SK-N-SH treated with all-trans-retinoic acid at 6 μM for 48 hours (cell line): Measurements from ENCODE around the gene ABI3.

Experiments
- ATAC-seq: fragments of 200-7000 bp; cut with Tn5 transposase; 3 replicates; pipeline ENCODE4 v1.9.1; 2020; ENCODE audit warnings: mild to moderate bottlenecking, moderate library complexity
- ARNTL ChIP-seq: fragments of 450-650 bp; formaldehyde crosslinking; IDR thresholded peaks from 2 replicates; pipeline ENCODE4 v1.5.0; 2020; ENCODE audit warnings: low read depth, mild to moderate bottlenecking, moderate library complexity, borderline replicate concordance
- BACH2 ChIP-seq: fragments of 250-450 bp; sonication (Bioruptor Pico); IDR thresholded peaks from 2 replicates; pipeline ENCODE4 v1.9.0; 2021; ENCODE audit warnings: mild to moderate bottlenecking, borderline replicate concordance
- CSDC2 ChIP-seq: fragments of 250-450 bp; sonication (Bioruptor Pico); IDR thresholded peaks from 2 replicates; pipeline ENCODE4 v1.5.0; 2020; ENCODE audit warnings: mild to moderate bottlenecking, moderate library complexity
- ESRRG ChIP-seq: fragments of 250-450 bp; sonication (Bioruptor Pico); IDR thresholded peaks from 2 replicates; pipeline ENCODE4 v1.6.1; 2021; ENCODE audit warnings: mild to moderate bottlenecking
- GLIS3 ChIP-seq: fragments of 250-450 bp; sonication (Bioruptor Pico); IDR thresholded peaks from 2 replicates; pipeline ENCODE4 v1.5.0; 2020; ENCODE audit warnings: mild to moderate bottlenecking, moderate library complexity
- ISL1 ChIP-seq: fragments of 250-450 bp; sonication (Bioruptor Pico); IDR thresholded peaks from 2 replicates; pipeline ENCODE4 v2.1.2; 2022; ENCODE audit warnings: mild to moderate bottlenecking, moderate library complexity
- OSR1 ChIP-seq: fragments of 250-450 bp; sonication (Bioruptor Pico); IDR thresholded peaks from 2 replicates; pipeline ENCODE4 v1.8.0; 2022; ENCODE audit warnings: moderate library complexity, mild to moderate bottlenecking, inconsistent platforms
- PPARA ChIP-seq: fragments of 250-450 bp; sonication (Bioruptor Pico); IDR thresholded peaks from 2 replicates; pipeline ENCODE4 v1.5.0; 2020; ENCODE audit warnings: mild to moderate bottlenecking, borderline replicate concordance
- RARB ChIP-seq: fragments of 250-450 bp; sonication (Bioruptor Pico); IDR thresholded peaks from 2 replicates; pipeline ENCODE4 v1.8.0; 2021; ENCODE audit warnings: mild to moderate bottlenecking, moderate library complexity
- SNAI2 ChIP-seq: fragments of 250-450 bp; sonication (Bioruptor Pico); IDR thresholded peaks from 2 replicates; pipeline ENCODE4 v1.5.0; 2020; ENCODE audit warnings: mild to moderate bottlenecking, moderate library complexity
- TCF4 ChIP-seq: fragments of 250-450 bp; sonication (Bioruptor Pico); IDR thresholded peaks from 2 replicates; pipeline ENCODE4 v1.8.0; 2021; ENCODE audit warnings: mild to moderate bottlenecking, moderate library complexity, borderline replicate concordance
- TOX ChIP-seq: fragments of 250-450 bp; sonication (Bioruptor Pico); IDR thresholded peaks from 2 replicates; pipeline ENCODE4 v1.8.0; 2021; ENCODE audit warnings: mild to moderate bottlenecking, moderate library complexity, borderline replicate concordance
- ZC3H10 ChIP-seq: fragments of 250-450 bp; sonication (Bioruptor Pico); IDR thresholded peaks from 2 replicates; pipeline ENCODE4 v1.5.1; 2021; ENCODE audit warnings: mild to moderate bottlenecking, moderate library complexity
- ZFP3 ChIP-seq: fragments of 250-450 bp; sonication (Bioruptor Pico); IDR thresholded peaks from 2 replicates; pipeline ENCODE4 v1.5.0; 2020; ENCODE audit warnings: mild to moderate bottlenecking, moderate library complexity
- ZFP30 ChIP-seq: fragments of 450-650 bp; formaldehyde crosslinking; IDR thresholded peaks from 2 replicates; pipeline ENCODE4 v1.5.0; 2022; ENCODE audit warnings: mild to moderate bottlenecking, moderate library complexity
- ZNF565 ChIP-seq: fragments of 450-650 bp; formaldehyde crosslinking; conservative IDR thresholded peaks from 2 replicates; pipeline ENCODE4 v1.5.0; 2020; ENCODE audit warnings: low read depth, mild to moderate bottlenecking, moderate library complexity
- ZNF70 ChIP-seq: fragments of 450-650 bp; formaldehyde crosslinking; IDR thresholded peaks from 2 replicates; pipeline ENCODE4 v1.5.0; 2020; ENCODE audit warnings: mild to moderate bottlenecking, moderate library complexity
- ZNF8 ChIP-seq: fragments of 450-650 bp; formaldehyde crosslinking; IDR thresholded peaks from 2 replicates; pipeline ENCODE4 v1.5.0; 2020; ENCODE audit warnings: mild to moderate bottlenecking, moderate library complexity
- TF ChIP-seq, protein P1 (sequence below): fragments of 250-450 bp; sonication (Bioruptor Pico); IDR thresholded peaks from 2 replicates; pipeline ENCODE4 v1.8.0; 2021; ENCODE audit warnings: low read depth, mild to moderate bottlenecking, moderate library complexity, borderline replicate concordance
- TF ChIP-seq, protein P2 (sequence below): fragments of 250-450 bp; sonication (Bioruptor Pico); IDR thresholded peaks from 2 replicates; pipeline ENCODE4 v1.5.1; 2020; ENCODE audit warnings: low read depth, mild to moderate bottlenecking, moderate library complexity
- TF ChIP-seq, protein P3 (sequence below): fragments of 250-450 bp; sonication (Bioruptor Pico); IDR thresholded peaks from 2 replicates; pipeline ENCODE4 v1.5.1; 2021; ENCODE audit warnings: mild to moderate bottlenecking, moderate library complexity
- TF ChIP-seq, protein P4 (sequence below): fragments of 250-450 bp; sonication (Bioruptor Pico); IDR thresholded peaks from 2 replicates; pipeline ENCODE4 v1.5.0; 2020; ENCODE audit warnings: mild to moderate bottlenecking, moderate library complexity
- TF ChIP-seq, protein P5 (sequence below): fragments of 250-450 bp; sonication (Bioruptor Pico); IDR thresholded peaks from 2 replicates; pipeline ENCODE4 v1.8.0; 2020; ENCODE audit warnings: mild to moderate bottlenecking, moderate library complexity, borderline replicate concordance

The ABI3 gene

DNA sequence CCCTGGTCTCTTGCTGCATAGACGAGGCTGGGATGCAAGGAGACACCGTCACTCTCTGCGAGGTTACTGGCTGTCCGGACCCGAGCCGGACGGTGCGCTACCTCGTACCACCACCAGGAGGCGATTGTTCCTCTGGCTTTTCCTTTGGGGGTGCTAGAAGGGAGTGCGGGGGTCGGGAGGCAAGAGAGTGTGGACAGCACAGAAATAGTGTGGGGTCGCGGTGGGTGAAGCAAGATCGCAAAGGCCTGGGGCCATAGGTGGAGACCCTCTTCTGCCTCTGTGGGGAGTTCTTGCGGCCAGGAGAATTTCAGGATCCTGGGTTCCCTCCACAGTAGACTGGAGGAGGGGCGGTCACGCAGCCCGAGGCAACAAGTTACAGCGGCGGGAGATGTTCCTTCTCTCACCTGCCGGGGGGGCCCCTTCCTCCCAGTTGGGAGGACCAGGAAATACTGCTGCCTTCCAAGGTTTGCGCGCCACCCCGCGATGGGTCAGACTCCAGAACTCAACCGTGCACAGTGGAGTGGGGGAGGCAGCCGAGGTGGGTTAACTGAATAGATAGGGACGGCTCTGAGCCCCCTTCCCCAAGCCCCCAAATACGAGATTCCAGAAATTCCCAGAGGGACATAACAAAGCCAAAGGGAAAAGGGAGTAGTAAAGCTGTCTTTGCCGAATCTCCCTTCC lies 13.2 kb downstream of the ABI3 start:
- TF ChIP-seq ZFP30 (CRISPR knock-in tag) (no peak), ZNF70 (no peak), SNAI2 (CRISPR knock-in tag) (no peak), GLIS3 (no peak), RARB (CRISPR knock-in tag) (no peak), ISL1 (CRISPR knock-in tag) (no peak), ZFP3 (CRISPR knock-in tag) (no peak), TOX (no peak), ESRRG (no peak), BACH2 (CRISPR knock-in tag) (no peak), ZNF8 (CRISPR knock-in tag) (no peak), CSDC2 (CRISPR knock-in tag) (no peak), ARNTL (CRISPR knock-in tag) (no peak), ZNF565 (CRISPR knock-in tag) (no peak), PPARA (no peak), ZC3H10 (CRISPR knock-in tag) (no peak)
- TF ChIP-seq, protein P1, sequence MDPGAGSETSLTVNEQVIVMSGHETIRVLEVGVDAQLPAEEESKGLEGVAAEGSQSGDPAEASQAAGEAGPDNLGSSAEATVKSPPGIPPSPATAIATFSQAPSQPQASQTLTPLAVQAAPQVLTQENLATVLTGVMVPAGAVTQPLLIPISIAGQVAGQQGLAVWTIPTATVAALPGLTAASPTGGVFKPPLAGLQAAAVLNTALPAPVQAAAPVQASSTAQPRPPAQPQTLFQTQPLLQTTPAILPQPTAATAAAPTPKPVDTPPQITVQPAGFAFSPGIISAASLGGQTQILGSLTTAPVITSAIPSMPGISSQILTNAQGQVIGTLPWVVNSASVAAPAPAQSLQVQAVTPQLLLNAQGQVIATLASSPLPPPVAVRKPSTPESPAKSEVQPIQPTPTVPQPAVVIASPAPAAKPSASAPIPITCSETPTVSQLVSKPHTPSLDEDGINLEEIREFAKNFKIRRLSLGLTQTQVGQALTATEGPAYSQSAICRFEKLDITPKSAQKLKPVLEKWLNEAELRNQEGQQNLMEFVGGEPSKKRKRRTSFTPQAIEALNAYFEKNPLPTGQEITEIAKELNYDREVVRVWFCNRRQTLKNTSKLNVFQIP (CRISPR knock-in tag) = no peak
- TF ChIP-seq, protein P2, sequence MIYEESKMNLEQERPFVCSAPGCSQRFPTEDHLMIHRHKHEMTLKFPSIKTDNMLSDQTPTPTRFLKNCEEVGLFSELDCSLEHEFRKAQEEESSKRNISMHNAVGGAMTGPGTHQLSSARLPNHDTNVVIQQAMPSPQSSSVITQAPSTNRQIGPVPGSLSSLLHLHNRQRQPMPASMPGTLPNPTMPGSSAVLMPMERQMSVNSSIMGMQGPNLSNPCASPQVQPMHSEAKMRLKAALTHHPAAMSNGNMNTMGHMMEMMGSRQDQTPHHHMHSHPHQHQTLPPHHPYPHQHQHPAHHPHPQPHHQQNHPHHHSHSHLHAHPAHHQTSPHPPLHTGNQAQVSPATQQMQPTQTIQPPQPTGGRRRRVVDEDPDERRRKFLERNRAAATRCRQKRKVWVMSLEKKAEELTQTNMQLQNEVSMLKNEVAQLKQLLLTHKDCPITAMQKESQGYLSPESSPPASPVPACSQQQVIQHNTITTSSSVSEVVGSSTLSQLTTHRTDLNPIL (CRISPR knock-in tag) = no peak
- TF ChIP-seq, protein P3, sequence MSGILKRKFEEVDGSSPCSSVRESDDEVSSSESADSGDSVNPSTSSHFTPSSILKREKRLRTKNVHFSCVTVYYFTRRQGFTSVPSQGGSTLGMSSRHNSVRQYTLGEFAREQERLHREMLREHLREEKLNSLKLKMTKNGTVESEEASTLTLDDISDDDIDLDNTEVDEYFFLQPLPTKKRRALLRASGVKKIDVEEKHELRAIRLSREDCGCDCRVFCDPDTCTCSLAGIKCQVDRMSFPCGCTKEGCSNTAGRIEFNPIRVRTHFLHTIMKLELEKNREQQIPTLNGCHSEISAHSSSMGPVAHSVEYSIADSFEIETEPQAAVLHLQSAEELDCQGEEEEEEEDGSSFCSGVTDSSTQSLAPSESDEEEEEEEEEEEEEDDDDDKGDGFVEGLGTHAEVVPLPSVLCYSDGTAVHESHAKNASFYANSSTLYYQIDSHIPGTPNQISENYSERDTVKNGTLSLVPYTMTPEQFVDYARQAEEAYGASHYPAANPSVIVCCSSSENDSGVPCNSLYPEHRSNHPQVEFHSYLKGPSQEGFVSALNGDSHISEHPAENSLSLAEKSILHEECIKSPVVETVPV = no peak
- TF ChIP-seq, protein P4, sequence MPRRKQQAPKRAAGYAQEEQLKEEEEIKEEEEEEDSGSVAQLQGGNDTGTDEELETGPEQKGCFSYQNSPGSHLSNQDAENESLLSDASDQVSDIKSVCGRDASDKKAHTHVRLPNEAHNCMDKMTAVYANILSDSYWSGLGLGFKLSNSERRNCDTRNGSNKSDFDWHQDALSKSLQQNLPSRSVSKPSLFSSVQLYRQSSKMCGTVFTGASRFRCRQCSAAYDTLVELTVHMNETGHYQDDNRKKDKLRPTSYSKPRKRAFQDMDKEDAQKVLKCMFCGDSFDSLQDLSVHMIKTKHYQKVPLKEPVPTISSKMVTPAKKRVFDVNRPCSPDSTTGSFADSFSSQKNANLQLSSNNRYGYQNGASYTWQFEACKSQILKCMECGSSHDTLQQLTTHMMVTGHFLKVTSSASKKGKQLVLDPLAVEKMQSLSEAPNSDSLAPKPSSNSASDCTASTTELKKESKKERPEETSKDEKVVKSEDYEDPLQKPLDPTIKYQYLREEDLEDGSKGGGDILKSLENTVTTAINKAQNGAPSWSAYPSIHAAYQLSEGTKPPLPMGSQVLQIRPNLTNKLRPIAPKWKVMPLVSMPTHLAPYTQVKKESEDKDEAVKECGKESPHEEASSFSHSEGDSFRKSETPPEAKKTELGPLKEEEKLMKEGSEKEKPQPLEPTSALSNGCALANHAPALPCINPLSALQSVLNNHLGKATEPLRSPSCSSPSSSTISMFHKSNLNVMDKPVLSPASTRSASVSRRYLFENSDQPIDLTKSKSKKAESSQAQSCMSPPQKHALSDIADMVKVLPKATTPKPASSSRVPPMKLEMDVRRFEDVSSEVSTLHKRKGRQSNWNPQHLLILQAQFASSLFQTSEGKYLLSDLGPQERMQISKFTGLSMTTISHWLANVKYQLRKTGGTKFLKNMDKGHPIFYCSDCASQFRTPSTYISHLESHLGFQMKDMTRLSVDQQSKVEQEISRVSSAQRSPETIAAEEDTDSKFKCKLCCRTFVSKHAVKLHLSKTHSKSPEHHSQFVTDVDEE = no peak
- TF ChIP-seq, all 23 proteins: peak for 0
- peak; percentile 78 for ATAC-seq

DNA sequence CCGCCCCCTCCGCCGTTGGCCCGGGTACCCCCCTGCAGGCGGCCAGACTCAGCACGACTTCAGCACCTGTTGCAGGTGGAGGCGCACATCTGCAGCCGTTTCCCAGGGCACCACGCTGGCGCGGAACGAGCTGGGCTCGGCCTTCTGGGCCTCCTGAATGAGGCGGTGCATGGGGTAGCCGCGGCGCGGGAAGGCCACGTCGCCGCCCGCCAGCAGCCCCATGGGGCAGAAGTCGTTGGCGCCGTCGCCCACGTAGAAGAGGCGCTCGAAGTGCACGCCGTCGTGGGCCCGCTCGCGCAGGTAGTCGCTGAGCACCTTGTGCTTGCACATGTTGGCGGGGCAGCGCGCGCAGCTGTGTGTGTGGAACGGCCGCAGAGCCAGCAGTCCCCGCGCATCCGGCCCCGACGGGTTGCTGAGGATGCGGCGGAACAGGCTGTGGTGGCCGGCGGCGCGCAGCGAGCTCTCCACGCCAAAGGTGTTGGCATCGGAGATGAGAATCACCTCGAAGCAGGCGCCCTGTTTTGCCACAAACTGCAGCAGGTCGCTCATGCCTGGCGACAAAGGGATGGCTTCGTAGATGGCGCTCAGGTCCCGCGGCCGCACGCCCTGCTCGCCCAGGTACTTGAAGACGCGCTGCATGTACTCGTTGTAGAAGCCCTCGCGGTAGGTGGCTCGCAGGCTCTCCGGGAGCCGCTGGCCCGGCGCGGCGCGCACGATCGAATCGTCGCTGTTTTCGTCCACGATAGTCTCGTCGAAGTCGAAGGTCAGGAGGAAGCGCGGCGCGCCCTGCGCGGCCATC lies 13.9 kb downstream of the ABI3 start:
- peak; percentile 19 for ATAC-seq
- TF ChIP-seq ZNF70 (no peak), RARB (CRISPR knock-in tag) (no peak), ZFP30 (CRISPR knock-in tag) (no peak), ISL1 (CRISPR knock-in tag) (no peak), GLIS3 (no peak), ZNF8 (CRISPR knock-in tag) (no peak), CSDC2 (CRISPR knock-in tag) (no peak), TCF4 (CRISPR knock-in tag) (no peak), ZNF565 (CRISPR knock-in tag) (no peak), PPARA (no peak), TOX (no peak), OSR1 (CRISPR knock-in tag) (no peak)
- TF ChIP-seq, protein P5, sequence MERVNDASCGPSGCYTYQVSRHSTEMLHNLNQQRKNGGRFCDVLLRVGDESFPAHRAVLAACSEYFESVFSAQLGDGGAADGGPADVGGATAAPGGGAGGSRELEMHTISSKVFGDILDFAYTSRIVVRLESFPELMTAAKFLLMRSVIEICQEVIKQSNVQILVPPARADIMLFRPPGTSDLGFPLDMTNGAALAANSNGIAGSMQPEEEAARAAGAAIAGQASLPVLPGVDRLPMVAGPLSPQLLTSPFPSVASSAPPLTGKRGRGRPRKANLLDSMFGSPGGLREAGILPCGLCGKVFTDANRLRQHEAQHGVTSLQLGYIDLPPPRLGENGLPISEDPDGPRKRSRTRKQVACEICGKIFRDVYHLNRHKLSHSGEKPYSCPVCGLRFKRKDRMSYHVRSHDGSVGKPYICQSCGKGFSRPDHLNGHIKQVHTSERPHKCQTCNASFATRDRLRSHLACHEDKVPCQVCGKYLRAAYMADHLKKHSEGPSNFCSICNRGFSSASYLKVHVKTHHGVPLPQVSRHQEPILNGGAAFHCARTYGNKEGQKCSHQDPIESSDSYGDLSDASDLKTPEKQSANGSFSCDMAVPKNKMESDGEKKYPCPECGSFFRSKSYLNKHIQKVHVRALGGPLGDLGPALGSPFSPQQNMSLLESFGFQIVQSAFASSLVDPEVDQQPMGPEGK (CRISPR knock-in tag) = no peak
- TF ChIP-seq, protein P2 (CRISPR knock-in tag) = no peak
- TF ChIP-seq, protein P1 (CRISPR knock-in tag) = no peak
- TF ChIP-seq, protein P3 = no peak
